SK-N-SH (cell line): Measurements from ENCODE around the gene SCAMP5. TPM values are rescaled to one million over a fixed set of nuclear protein-coding genes. Genes with fewer than 3 reads are reported as not detected.
A peak's percentile ranks its signal among the peaks of the same experiment; 100 is the strongest.

Source experiments
- CTCF ChIA-PET: fragments of 300-600, 350-600 bp; formaldehyde crosslinking; extraction: SDS; loops from one replicate; lab custom pipeline; 2021; lab: Yijun Ruan, JAX
- POLR2A ChIA-PET: fragments of 350-600 bp; sonication (Branson Sonifier 250); formaldehyde crosslinking; extraction: SDS; loops from one replicate; lab custom pipeline; 2020; ENCODE audit warnings: antibody characterized with exemption, inconsistent platforms; lab: Yijun Ruan, JAX
- DNase-seq: peaks from one replicate; pipeline ENCODE4 v3.0.0; 2012
- H2AFZ ChIP-seq: fragments of 200-600 bp; sonication (generic); 2 replicates; pipeline ENCODE4 v1.8.1; 2016; ENCODE audit warnings: antibody characterized with exemption, mild to moderate bottlenecking, low read depth
- H3F3A ChIP-seq: fragments of 200-600 bp; sonication (generic); replicated peaks from 2 replicates; pipeline ENCODE3; 2016; ENCODE audit warnings: antibody characterized with exemption, mild to moderate bottlenecking; ENCODE audit not compliant: insufficient read depth
- H3K27ac ChIP-seq, 2 experiments: fragments of 200-500 bp in 1 of 2; fragments of 200-600 bp in 1 of 2; sonication (Bioruptor generic) in 1 of 2; sonication (generic), shearing (Covaris generic) in 1 of 2; 2 replicates each; pipeline versions ENCODE4 v1.5.1 to v1.6.1; 2014 to 2016; ENCODE audit warnings: low read depth in 2 of 2, inconsistent platforms in 1 of 2, low read length in 1 of 2, mild to moderate bottlenecking in 1 of 2, mixed read lengths in 1 of 2
- H3K27me3 ChIP-seq: fragments of 200-600 bp; sonication (generic), shearing (Covaris generic); 2 replicates; pipeline ENCODE4 v1.6.1; 2016; ENCODE audit warnings: mixed run types; ENCODE audit not compliant: insufficient read depth
- H3K36me3 ChIP-seq, 2 experiments: fragments of 200-500 bp in 1 of 2; fragments of 200-600 bp in 1 of 2; sonication (Bioruptor generic) in 1 of 2; sonication (generic) in 1 of 2; replicated peaks in 1 of 2; 2 replicates each; pipeline versions ENCODE3 to v1.5.1; 2014 to 2016; ENCODE audit warnings: low read length in 1 of 2, mild to moderate bottlenecking in 1 of 2; ENCODE audit not compliant: insufficient read depth in 2 of 2, control insufficient read depth in 1 of 2
- H3K4me1 ChIP-seq, 2 experiments: fragments of 200-500 bp in 1 of 2; fragments of 200-600 bp in 1 of 2; sonication (Bioruptor generic) in 1 of 2; sonication (generic), shearing (Covaris generic) in 1 of 2; 2 replicates each; pipeline versions ENCODE4 v1.5.1 to v1.6.1; 2014 to 2016; ENCODE audit warnings: low read depth in 1 of 2, low read length in 1 of 2, mixed run types in 1 of 2; ENCODE audit not compliant: insufficient read depth in 2 of 2, control insufficient read depth in 1 of 2
- H3K4me2 ChIP-seq: fragments of 200-600 bp; sonication (generic), shearing (Covaris generic); 2 replicates; pipeline ENCODE4 v1.6.1; 2017; ENCODE audit warnings: mixed run types
- H3K4me3 ChIP-seq, 2 experiments: fragments of 200-500 bp in 1 of 2; fragments of 200-600 bp in 1 of 2; sonication (Bioruptor generic) in 1 of 2; sonication (generic), shearing (Covaris generic) in 1 of 2; 2 replicates each; pipeline versions ENCODE4 v1.5.1 to v1.8.1; 2014 to 2016; ENCODE audit warnings: low read depth in 2 of 2, inconsistent platforms in 1 of 2, low read length in 1 of 2, mild to moderate bottlenecking in 1 of 2, mixed read lengths in 1 of 2, moderate library complexity in 1 of 2
- H3K79me2 ChIP-seq: fragments of 200-600 bp; sonication (generic); 2 replicates; pipeline ENCODE4 v1.8.1; 2017; ENCODE audit warnings: mild to moderate bottlenecking; ENCODE audit not compliant: insufficient read depth
- H3K9ac ChIP-seq: fragments of 200-600 bp; sonication (generic); 2 replicates; pipeline ENCODE4 v1.6.1; 2017; ENCODE audit warnings: mixed run types
- H3K9me2 ChIP-seq: fragments of 200-600 bp; sonication (generic); 2 replicates; pipeline ENCODE4 v1.6.1; 2017; ENCODE audit warnings: mixed run types
- H3K9me3 ChIP-seq: fragments of 200-600 bp; sonication (generic); 2 replicates; pipeline ENCODE4 v1.6.1; 2017; ENCODE audit warnings: mixed run types, mild to moderate bottlenecking, moderate library complexity
- H4K20me1 ChIP-seq: fragments of 200-600 bp; sonication (generic); 2 replicates; pipeline ENCODE4 v1.6.1; 2017; ENCODE audit warnings: mild to moderate bottlenecking, mixed run types; ENCODE audit not compliant: insufficient read depth
- CHD2 ChIP-seq: fragments of 150-350 bp; IDR thresholded peaks from 2 replicates; pipeline ENCODE4 v1.6.1; 2018; ENCODE audit warnings: low read length; ENCODE audit not compliant: partially characterized antibody
- ELF1 ChIP-seq: IDR thresholded peaks from 2 replicates; pipeline ENCODE4 v1.4.0; 2012
- EZH2phosphoT487 ChIP-seq: fragments of 200-600 bp; sonication (generic); IDR thresholded peaks from 2 replicates; pipeline ENCODE4 v1.6.1; 2017; ENCODE audit warnings: low read depth, mixed run types, mild to moderate bottlenecking, antibody characterized with exemption, moderate library complexity, borderline replicate concordance
- FOXJ3 ChIP-seq: sonication (generic); formaldehyde crosslinking; IDR thresholded peaks from 2 replicates; pipeline ENCODE4 v1.5.1; 2020; ENCODE audit warnings: mild to moderate bottlenecking, missing genetic modification reagents
- FOXM1 ChIP-seq: IDR thresholded peaks from 2 replicates; pipeline ENCODE4 v1.4.0; 2012; ENCODE audit warnings: low read depth, mild to moderate bottlenecking
- JUND ChIP-seq: IDR thresholded peaks from 2 replicates; pipeline ENCODE4 v1.4.0; 2012
- MAX ChIP-seq: IDR thresholded peaks from 2 replicates; pipeline ENCODE4 v1.4.0; 2012; ENCODE audit warnings: low read depth
- MEF2A ChIP-seq: IDR thresholded peaks from 2 replicates; pipeline ENCODE4 v1.4.0; 2012; ENCODE audit warnings: low read depth, borderline replicate concordance
- MXI1 ChIP-seq: IDR thresholded peaks from 2 replicates; pipeline ENCODE4 v1.6.1; 2012; ENCODE audit warnings: mild to moderate bottlenecking, low read depth, low read length, improper control_type of control experiment
- NFIC ChIP-seq: IDR thresholded peaks from 2 replicates; pipeline ENCODE4 v1.4.0; 2012; ENCODE audit warnings: borderline replicate concordance
- NRF1 ChIP-seq: IDR thresholded peaks from 2 replicates; pipeline ENCODE4 v1.6.1; 2012; ENCODE audit warnings: low read depth, mild to moderate bottlenecking, low read length
- POLR2AphosphoS5 ChIP-seq: IDR thresholded peaks from 2 replicates; pipeline ENCODE4 v1.6.1; 2012; ENCODE audit warnings: low read depth, low read length
- RCOR1 ChIP-seq: fragments of 150-350 bp; IDR thresholded peaks from 2 replicates; pipeline ENCODE4 v1.6.1; 2017; ENCODE audit warnings: antibody characterized with exemption, low read length
- RFX5 ChIP-seq: IDR thresholded peaks from 2 replicates; pipeline ENCODE4 v1.6.1; 2012; ENCODE audit warnings: mild to moderate bottlenecking, improper control_type of control experiment, low read length
- RXRA ChIP-seq: IDR thresholded peaks from 2 replicates; pipeline ENCODE4 v1.4.0; 2012; ENCODE audit warnings: low read depth, mild to moderate bottlenecking, borderline replicate concordance
- SIN3A ChIP-seq: IDR thresholded peaks from 2 replicates; pipeline ENCODE4 v1.6.1; 2012; ENCODE audit warnings: low read depth, mild to moderate bottlenecking, low read length, moderate library complexity, borderline replicate concordance
- TAF1 ChIP-seq: IDR thresholded peaks from 2 replicates; pipeline ENCODE4 v1.6.1; 2012; ENCODE audit warnings: low read depth, mild to moderate bottlenecking, low read length, moderate library complexity, borderline replicate concordance
- TCF12 ChIP-seq: IDR thresholded peaks from 2 replicates; pipeline ENCODE4 v1.4.0; 2012
- USF2 ChIP-seq: fragments of 150-350 bp; IDR thresholded peaks from 2 replicates; pipeline ENCODE4 v1.6.1; 2017; ENCODE audit warnings: antibody characterized with exemption, low read length, low read depth, borderline replicate concordance
- YY1 ChIP-seq: IDR thresholded peaks from 2 replicates; pipeline ENCODE4 v1.4.0; 2012; ENCODE audit warnings: low read depth, mild to moderate bottlenecking
- WGBS: methylation state at CpG from one replicate; pipeline ENCODE4 v1.1.6; 2017; ENCODE audit warnings: low lambda C conversion rate; 5-methylcytosine and 5-hydroxymethylcytosine counted together
- polyA plus RNA-seq, 3 experiments: library from polyadenylated mRNA; depleted of rRNA; stranded (reverse); fragments of >200 nt; gene quantifications; 2 replicates each; pipeline ENCODE4 v1.2.3, GENCODE V29; 2012
- TF ChIP-seq, protein P1 (sequence below): IDR thresholded peaks from 2 replicates; pipeline ENCODE4 v1.6.1; 2012; ENCODE audit warnings: mild to moderate bottlenecking, low read depth, low read length, moderate library complexity

Gene SCAMP5
- polyA plus RNA-seq, 1 of the 3 experiments (the other 2 are of a cell fraction) = 27.9 TPM

- H3K4me1 ChIP-seq = peaks cover 0 to 6% of the 10 kb centered on the region in 2 experiments; a peak in 1 of 4 replicates
- H3K9ac ChIP-seq = no peak overlapping the region
- ChIA-PET CTCF (interaction anchor here (1.0 to 10.3 kb wide), 5 partner anchors 26 to 345 kb away, joined by 3 to 238 read pairs (median 3); partner anchors contain the start of gene C15orf39), POLR2A (interaction anchor here (0.6 to 1.6 kb wide), 13 partner anchors 12 to 193 kb away, joined by 3 to 15 read pairs (median 5); partner anchors contain the start of genes C15orf39, COX5A, RPP25 and SCAMP5)
- H4K20me1 ChIP-seq = no peaks in the 10 kb centered on the region
- no peaks in the 10 kb centered on the region for H3F3A ChIP-seq
- H3K9me2 ChIP-seq = no peaks in the 10 kb centered on the region
- no peaks in the 10 kb centered on the region for H3K9me3 ChIP-seq
- no peak overlapping the region for H3K4me2 ChIP-seq
- peaks cover 15% of the 10 kb centered on the region for H3K79me2 ChIP-seq
- no peaks in the 10 kb centered on the region for H3K27me3 ChIP-seq
- DNase-seq = no peak
- peaks cover 0 to 8% of the 10 kb centered on the region in 2 experiments for H3K36me3 ChIP-seq
- H2AFZ ChIP-seq = peak overlapping the region; percentile 92
- H3K27ac ChIP-seq = peak overlapping the region in 1 of 2 experiments; percentile 67; a peak in 2 of 4 replicates
- TF ChIP-seq CHD2 (no peak), FOXM1 (no peak), NFIC (no peak), RXRA (no peak), POLR2AphosphoS5 (no peak)
- 87% methylated on average over 2 of the region's 2 CpGs for WGBS
- H3K4me3 ChIP-seq = no peak overlapping the region
Measured at GRCh38 chr15:75022783-75023180, 27.4 kb downstream of the SCAMP5 start.

- no peaks in the 10 kb centered on the region for H3K27me3 ChIP-seq
- no peaks in the 10 kb centered on the region for H4K20me1 ChIP-seq
- peak within 1 kb of the TSS; percentile 100 for H3K9ac ChIP-seq
- no peaks in the 10 kb centered on the region for H3K9me2 ChIP-seq
- H2AFZ ChIP-seq = peak within 1 kb of the TSS; percentile 94
- DNase-seq = peak; percentile 97
- H3F3A ChIP-seq = no peaks in the 10 kb centered on the region
- no peaks in the 10 kb centered on the region for H3K9me3 ChIP-seq
- ChIA-PET POLR2A (interaction anchor here (0.6 to 1.6 kb wide), 15 partner anchors 12 to 192 kb away, joined by 3 to 15 read pairs (median 4); partner anchors contain the start of genes C15orf39, COX5A, RPP25 and SCAMP5), CTCF (interaction anchor here (0.6 to 10.3 kb wide), 8 partner anchors 17 to 344 kb away, joined by 3 to 238 read pairs (median 3); partner anchors contain the start of genes C15orf39 and SCAMP5)
- H3K79me2 ChIP-seq = peaks cover 15% of the 10 kb centered on the region
- H3K27ac ChIP-seq = peak within 1 kb of the TSS; percentile 63 to 89
- peak within 1 kb of the TSS; percentile 94 to 97 for H3K4me3 ChIP-seq
- peaks cover 0 to 6% of the 10 kb centered on the region in 2 experiments; a peak in 1 of 4 replicates for H3K4me1 ChIP-seq
- whole genome bisulfite sequencing = 5% methylated on average over 28 of the region's 40 CpGs
- peak within 1 kb of the TSS; percentile 99 for H3K4me2 ChIP-seq
- peaks cover 0 to 7% of the 10 kb centered on the region in 2 experiments for H3K36me3 ChIP-seq
- TF ChIP-seq MXI1 = no peak
- TF ChIP-seq SIN3A = peak; percentile 99
- TF ChIP-seq JUND = no peak
- TF ChIP-seq MAX = peak; percentile 72
- no peak for TF ChIP-seq NFIC
- peak; percentile 29 for TF ChIP-seq TCF12
- TF ChIP-seq RFX5 = no peak
- no peak for TF ChIP-seq FOXJ3 (CRISPR knock-in tag)
- peak; percentile 73 for TF ChIP-seq ELF1
- no peak for TF ChIP-seq EZH2phosphoT487
- TF ChIP-seq, protein P1, sequence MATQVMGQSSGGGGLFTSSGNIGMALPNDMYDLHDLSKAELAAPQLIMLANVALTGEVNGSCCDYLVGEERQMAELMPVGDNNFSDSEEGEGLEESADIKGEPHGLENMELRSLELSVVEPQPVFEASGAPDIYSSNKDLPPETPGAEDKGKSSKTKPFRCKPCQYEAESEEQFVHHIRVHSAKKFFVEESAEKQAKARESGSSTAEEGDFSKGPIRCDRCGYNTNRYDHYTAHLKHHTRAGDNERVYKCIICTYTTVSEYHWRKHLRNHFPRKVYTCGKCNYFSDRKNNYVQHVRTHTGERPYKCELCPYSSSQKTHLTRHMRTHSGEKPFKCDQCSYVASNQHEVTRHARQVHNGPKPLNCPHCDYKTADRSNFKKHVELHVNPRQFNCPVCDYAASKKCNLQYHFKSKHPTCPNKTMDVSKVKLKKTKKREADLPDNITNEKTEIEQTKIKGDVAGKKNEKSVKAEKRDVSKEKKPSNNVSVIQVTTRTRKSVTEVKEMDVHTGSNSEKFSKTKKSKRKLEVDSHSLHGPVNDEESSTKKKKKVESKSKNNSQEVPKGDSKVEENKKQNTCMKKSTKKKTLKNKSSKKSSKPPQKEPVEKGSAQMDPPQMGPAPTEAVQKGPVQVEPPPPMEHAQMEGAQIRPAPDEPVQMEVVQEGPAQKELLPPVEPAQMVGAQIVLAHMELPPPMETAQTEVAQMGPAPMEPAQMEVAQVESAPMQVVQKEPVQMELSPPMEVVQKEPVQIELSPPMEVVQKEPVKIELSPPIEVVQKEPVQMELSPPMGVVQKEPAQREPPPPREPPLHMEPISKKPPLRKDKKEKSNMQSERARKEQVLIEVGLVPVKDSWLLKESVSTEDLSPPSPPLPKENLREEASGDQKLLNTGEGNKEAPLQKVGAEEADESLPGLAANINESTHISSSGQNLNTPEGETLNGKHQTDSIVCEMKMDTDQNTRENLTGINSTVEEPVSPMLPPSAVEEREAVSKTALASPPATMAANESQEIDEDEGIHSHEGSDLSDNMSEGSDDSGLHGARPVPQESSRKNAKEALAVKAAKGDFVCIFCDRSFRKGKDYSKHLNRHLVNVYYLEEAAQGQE = 0 out of 2 replicates have a peak, but pooled peaks have one; percentile 51
- TF ChIP-seq NRF1 = peak; percentile 37; the same call in 1 of the 2 replicates
- peak; percentile 100 for TF ChIP-seq CHD2
- TF ChIP-seq TAF1 = peak; percentile 91
- 0 out of 2 replicates have a peak, but pooled peaks have one; percentile 44 for TF ChIP-seq YY1
- TF ChIP-seq MEF2A = no peak
- peak; percentile 97 for TF ChIP-seq POLR2AphosphoS5
- TF ChIP-seq USF2 = no peak
- TF ChIP-seq RCOR1 = no peak
Measured at GRCh38 chr15:75023181-75023871, 28.0 kb downstream of the SCAMP5 start, which contains the start of gene PPCDC. Gene PPCDC (plus strand): TSS chr15:75023590. CDS start chr15:75028319, 4,729 bp downstream.
